ENCODE data around the gene APOL2.
"Not testable (repeated sequence)": the region's sequence is repeated elsewhere in the genome, so short reads cannot be mapped to it uniquely, and the experiment has no call there.

The APOL2 gene

DNA sequence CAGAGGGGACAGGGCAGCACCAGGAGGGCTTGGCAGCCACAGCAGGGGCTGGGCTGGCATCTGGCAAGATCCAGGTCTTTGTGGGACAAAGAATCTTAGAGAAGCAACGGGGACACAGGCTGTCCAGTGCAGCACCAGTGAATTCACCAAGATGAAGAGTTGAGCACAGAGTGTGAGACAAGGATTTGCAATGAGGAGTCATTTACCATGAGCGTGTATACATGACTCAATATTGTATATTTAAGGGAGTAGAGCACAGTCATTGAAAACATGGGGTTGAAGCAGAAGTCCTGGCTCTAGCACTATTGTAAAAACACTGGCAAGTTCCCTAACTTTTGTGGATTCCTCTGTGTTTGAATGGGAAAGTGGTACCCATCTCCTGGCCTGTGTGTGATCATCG, 17.2 kb upstream of the APOL2 start:
- Histone ChIP-seq H3K4me1 (peaks cover 4% of the 10 kb centered on the region), H3K4me3 (ENCODE audit: low read depth, low read length) (no peak overlapping the region), H3K27me3 (no peaks in the 10 kb centered on the region), H3K36me3 (no peaks in the 10 kb centered on the region), H3K9me3 (no peaks in the 10 kb centered on the region)
- TF ChIP-seq, protein P1, sequence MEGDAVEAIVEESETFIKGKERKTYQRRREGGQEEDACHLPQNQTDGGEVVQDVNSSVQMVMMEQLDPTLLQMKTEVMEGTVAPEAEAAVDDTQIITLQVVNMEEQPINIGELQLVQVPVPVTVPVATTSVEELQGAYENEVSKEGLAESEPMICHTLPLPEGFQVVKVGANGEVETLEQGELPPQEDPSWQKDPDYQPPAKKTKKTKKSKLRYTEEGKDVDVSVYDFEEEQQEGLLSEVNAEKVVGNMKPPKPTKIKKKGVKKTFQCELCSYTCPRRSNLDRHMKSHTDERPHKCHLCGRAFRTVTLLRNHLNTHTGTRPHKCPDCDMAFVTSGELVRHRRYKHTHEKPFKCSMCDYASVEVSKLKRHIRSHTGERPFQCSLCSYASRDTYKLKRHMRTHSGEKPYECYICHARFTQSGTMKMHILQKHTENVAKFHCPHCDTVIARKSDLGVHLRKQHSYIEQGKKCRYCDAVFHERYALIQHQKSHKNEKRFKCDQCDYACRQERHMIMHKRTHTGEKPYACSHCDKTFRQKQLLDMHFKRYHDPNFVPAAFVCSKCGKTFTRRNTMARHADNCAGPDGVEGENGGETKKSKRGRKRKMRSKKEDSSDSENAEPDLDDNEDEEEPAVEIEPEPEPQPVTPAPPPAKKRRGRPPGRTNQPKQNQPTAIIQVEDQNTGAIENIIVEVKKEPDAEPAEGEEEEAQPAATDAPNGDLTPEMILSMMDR (IDR thresholded peaks at IDR 0.05; ENCODE audit: low read depth, low read length): no peak
- DNase-seq: no peak

DNA sequence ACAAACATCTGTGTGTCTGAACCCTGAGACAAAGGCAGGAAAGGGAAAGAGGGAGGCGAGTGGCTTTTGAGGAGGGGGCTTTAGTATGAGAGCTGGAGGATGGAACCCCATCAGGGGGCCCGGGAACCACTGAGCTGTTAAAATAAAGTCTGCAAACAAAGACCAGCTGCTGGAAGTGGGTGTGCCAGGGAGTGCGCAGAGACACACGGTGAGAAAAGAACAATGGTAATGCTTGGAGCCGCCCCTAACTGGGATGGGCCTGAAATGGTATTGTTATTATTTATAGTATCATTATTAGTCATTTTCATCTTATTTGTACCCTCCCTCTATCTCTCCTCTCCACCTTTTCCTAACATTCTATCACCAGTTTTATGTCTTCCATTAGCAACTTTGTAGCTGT, 16.2 kb upstream of the APOL2 start:
- H3K27me3 ChIP-seq; H3K9me3 ChIP-seq; DNase-seq; H3K4me1 ChIP-seq; H3K36me3 ChIP-seq; H3K4me3 ChIP-seq (ENCODE audit: low read depth, low read length): not testable (repeated sequence)

DNA sequence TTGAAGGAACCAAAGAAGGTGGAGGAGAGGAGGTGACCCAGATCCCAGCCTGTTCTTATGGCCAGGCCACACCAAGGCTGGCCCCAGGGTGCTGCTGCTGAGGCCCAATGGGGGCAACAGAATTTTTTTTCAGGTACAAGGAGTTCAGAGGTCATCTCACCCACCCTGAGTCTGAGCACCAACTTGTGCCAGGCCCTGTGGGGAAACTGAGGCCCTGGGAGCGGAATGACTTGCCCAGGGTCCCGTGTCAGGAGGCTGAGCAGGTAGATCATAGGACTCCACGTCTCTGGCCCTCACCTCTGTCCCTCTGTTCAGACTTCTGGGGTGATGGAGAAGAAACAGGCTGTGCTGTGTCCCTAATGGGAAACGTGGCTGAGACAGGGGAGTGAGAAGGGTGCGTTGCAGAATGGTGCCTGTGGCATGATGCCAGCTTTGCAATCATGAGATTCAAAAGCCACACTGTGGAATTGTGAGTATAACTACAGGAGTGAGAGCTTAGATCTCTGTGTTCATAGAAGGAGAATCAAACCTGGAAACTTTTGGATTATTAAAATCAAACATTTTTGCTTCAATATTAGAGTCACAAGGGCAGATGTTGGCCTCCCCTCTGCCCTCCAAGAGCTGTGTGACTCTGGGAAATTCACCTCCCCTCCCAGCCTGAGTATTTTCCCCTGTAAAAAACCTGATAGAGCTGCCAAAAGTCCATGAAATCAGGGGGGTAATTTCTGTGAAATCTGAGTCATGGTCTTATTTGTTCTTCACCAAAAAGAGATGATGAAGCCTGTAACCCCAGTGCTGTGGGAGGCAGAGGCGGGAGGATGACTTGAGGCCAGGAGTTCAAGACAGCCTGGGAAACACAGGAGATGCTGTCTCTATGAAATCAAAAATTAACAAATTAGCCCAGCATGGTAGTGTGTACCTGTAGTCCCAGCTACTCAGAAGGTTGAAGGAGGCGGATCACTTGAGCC, 14.5 kb upstream of the APOL2 start:
- no peaks in the 10 kb centered on the region for H3K9me3 ChIP-seq
- H3K36me3 ChIP-seq: no peaks in the 10 kb centered on the region
- no peak for DNase-seq
- H3K4me1 ChIP-seq: peaks cover 4% of the 10 kb centered on the region; the same call in 1 of the 2 replicates
- H3K4me3 ChIP-seq (ENCODE audit: low read depth, low read length): no peak overlapping the region
- H3K27me3 ChIP-seq: no peaks in the 10 kb centered on the region
- TF ChIP-seq, protein P1 (IDR thresholded peaks at IDR 0.05; ENCODE audit: low read depth, low read length): no peak

DNA sequence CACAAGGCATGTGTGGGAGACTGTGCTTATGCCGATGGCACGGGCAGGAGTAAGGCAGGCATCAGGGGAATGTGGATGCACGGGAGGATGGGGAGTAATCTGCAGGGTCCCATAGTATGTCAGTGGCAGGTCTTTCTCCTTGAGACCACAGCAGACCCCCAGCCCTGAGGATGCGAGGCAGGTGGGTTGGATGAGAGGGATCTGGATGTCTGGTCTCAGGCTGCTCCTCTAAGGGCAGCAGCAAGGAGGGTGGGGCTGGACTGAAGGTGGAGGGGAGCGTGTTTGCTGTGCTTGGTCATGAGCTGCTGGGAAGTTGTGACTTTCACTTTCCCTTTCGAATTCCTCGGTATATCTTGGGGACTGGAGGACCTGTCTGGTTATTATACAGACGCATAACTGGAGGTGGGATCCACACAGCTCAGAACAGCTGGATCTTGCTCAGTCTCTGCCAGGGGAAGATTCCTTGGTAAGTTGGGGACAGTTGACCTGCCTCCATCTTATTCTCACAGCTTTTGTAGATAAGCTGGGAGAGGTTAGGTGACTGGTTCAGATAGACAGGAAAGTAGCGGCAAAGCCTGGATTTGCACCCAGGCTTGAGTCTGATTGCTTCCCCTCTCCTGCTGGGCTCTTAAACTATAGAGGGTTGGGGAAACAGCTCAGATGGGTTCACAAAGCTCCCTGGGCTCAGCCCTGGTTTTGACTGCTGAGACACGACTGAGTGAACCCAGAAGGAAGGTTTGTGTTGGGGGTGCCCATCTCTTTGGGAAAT, 13.6 kb upstream of the APOL2 start, which contains the start of gene APOL1:
APOL1 (plus strand) TSS at position 380 of the 769 bp plus-strand sequence. CDS start 1,823 bp downstream, outside the sequence.
- H3K36me3 ChIP-seq: no peaks in the 10 kb centered on the region
- TF ChIP-seq, protein P1 (IDR thresholded peaks at IDR 0.05; ENCODE audit: low read depth, low read length): no peak
- peaks cover 4% of the 10 kb centered on the region; the same call in 1 of the 2 replicates for H3K4me1 ChIP-seq
- no peaks in the 10 kb centered on the region for H3K27me3 ChIP-seq
- DNase-seq: no peak
- H3K4me3 ChIP-seq (ENCODE audit: low read depth, low read length): no peak within 1 kb of the TSS
- H3K9me3 ChIP-seq: no peaks in the 10 kb centered on the region

DNA sequence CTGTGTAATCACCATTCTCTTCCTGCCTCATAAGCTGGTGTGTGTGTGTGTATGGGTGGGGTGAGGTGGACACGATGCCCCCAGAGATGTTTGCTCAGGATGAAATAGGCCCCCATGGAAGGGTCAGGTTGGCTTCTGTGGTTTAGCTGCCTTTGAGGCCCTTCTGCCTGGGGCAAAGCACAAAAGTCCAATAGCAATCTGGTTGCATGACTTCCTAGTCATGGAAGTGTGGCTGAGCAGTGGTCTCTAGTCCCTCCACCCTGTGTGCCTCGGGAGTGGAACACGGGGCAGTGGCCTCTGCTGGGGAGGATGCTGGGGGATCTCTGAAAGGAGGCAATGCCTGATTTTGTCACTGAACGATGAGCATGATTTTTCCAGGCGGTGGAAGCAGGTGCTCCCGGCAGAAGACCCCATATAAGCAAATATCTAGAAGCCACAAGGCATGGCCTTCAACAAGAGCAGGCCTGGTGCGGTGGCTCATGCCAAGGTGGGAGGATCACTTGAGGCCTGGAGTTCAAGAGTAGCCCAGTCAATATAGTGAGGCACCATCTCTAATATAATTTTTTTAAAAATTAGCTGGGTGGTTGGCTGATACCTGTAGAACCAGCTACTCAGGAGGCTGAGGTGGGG, 12.8 kb upstream of the APOL2 start:
- not testable (repeated sequence) for H3K4me3 ChIP-seq (ENCODE audit: low read depth, low read length); DNase-seq; H3K27me3 ChIP-seq; H3K9me3 ChIP-seq; H3K4me1 ChIP-seq; H3K36me3 ChIP-seq

DNA sequence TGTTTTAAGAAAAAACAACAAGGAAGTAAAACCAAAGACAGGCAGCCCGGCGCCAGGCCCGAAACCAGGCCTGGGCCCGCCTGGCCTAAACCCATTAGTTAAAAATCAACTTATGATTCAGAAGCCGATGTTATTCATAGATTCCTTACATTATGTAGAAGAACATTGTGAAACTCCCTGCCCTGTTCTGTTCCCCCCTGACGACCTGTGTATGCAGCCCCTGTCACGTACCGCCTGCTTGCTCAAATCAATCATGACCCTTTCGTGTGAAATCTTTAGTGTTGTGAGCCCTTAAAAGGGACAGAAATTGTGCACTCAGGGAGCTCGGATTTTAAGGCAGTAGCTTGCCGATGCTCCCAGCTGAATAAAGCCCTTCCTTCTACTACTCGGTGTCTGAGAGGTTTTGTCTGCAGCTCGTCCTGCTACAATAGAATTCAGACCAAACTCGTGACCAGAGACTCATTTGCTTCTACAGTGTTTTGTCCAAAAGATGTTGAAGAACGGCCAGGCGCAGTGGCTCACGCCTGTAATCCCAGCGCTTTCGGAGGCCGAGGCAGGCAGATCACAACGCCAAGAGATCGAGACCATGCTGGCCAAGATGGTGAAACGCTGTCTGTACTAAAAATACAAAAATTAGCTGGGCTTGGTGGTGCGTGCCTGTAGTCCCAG, 11.1 kb upstream of the APOL2 start:
- not testable (repeated sequence) for H3K36me3 ChIP-seq; DNase-seq; H3K27me3 ChIP-seq; H3K4me3 ChIP-seq (ENCODE audit: low read depth, low read length); H3K4me1 ChIP-seq; H3K9me3 ChIP-seq

DNA sequence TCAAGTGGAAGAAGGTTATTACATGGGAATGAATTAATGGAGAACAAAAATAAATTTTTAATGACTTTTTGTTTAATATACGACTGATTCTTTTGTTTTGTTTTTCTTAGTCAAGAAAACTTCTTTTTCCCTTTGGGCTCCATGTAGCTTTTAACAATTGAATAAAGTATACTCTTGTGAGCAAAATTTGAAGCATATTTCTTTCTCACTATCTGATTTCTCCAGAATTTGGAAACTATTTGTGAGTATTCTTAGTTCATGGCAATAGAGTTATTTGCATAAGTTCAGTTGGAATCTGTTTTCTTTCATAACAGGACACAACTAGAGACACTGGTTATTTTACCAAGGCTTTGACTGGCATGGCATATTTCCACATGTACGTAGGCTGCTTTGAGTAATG, 9.8 kb upstream of the APOL2 start:
- no peak overlapping the region for H3K4me3 ChIP-seq (ENCODE audit: low read depth, low read length)
- H3K9me3 ChIP-seq: no peaks in the 10 kb centered on the region
- no peak for DNase-seq
- TF ChIP-seq, protein P1 (IDR thresholded peaks at IDR 0.05; ENCODE audit: low read depth, low read length): no peak
- H3K27me3 ChIP-seq: no peaks in the 10 kb centered on the region
- no peaks in the 10 kb centered on the region for H3K36me3 ChIP-seq
- H3K4me1 ChIP-seq: 0 out of 2 replicates have a peak, but pooled peaks cover 3% of the 10 kb centered on the region

Data from BE2C (cell line).